H1 (cell line): Measurements from ENCODE around the gene LAP3. TPM values are rescaled to one million over a fixed set of nuclear protein-coding genes. Genes with fewer than 3 reads are reported as not detected.

ENCODE experiments used
- CTCF ChIA-PET: fragments of 300-600 bp; sonication (Branson Sonifier 250); formaldehyde crosslinking; loops from one replicate; lab custom pipeline; 2021; ENCODE audit not compliant: partially characterized antibody; lab: Charles Lee
- POLR2A ChIA-PET: fragments of 300-600 bp; sonication (Branson Sonifier 250); formaldehyde crosslinking; loops from one replicate; lab custom pipeline; 2021; ENCODE audit warnings: inconsistent platforms; ENCODE audit not compliant: partially characterized antibody; lab: Charles Lee
- DNase-seq, 2 experiments: peaks; one replicate each; pipeline versions ENCODE4 v3.0.0 to v3.0.0-alpha.2; 2010 to 2022; ENCODE audit warnings: low spot score in 2 of 2, low read depth in 1 of 2, mixed read lengths in 1 of 2
- FAIRE-seq: peaks from 2 replicates; lab custom pipeline; 2011; peaks lifted over from hg19 to GRCh38; lab: Jason Lieb, UNC
- H2AFZ ChIP-seq: 2 replicates; pipeline ENCODE4 v1.8.1; 2012; ENCODE audit warnings: low read length, inconsistent platforms
- H2AK5ac ChIP-seq: 2 replicates; pipeline ENCODE4 v1.6.1; 2013; ENCODE audit warnings: low read depth, low read length
- H2BK120ac ChIP-seq: replicated peaks from 2 replicates; pipeline ENCODE3; 2013; ENCODE audit warnings: low read depth, low read length, inconsistent platforms
- H2BK12ac ChIP-seq: 2 replicates; pipeline ENCODE4 v1.6.1; 2013; ENCODE audit warnings: low read depth, low read length
- H2BK15ac ChIP-seq: 2 replicates; pipeline ENCODE4 v1.6.1; 2013; ENCODE audit warnings: low read length
- H2BK20ac ChIP-seq: 2 replicates; pipeline ENCODE4 v1.6.1; 2013; ENCODE audit warnings: low read length
- H2BK5ac ChIP-seq: 2 replicates; pipeline ENCODE4 v1.6.1; 2013; ENCODE audit warnings: low read depth, low read length
- H3K14ac ChIP-seq: 2 replicates; pipeline ENCODE4 v1.6.1; 2013; ENCODE audit warnings: inconsistent platforms; ENCODE audit not compliant: insufficient read length
- H3K18ac ChIP-seq: 2 replicates; pipeline ENCODE4 v1.6.1; 2013; ENCODE audit warnings: low read length; ENCODE audit errors: extremely low read depth
- H3K23ac ChIP-seq: 2 replicates; pipeline ENCODE4 v1.6.1; 2013; ENCODE audit warnings: inconsistent platforms; ENCODE audit not compliant: insufficient read length
- H3K23me2 ChIP-seq: 2 replicates; pipeline ENCODE4 v1.6.1; 2013; ENCODE audit warnings: low read depth, low read length
- H3K27ac ChIP-seq: 2 replicates; pipeline ENCODE4 v1.6.1; 2011; ENCODE audit warnings: low read depth, low read length, inconsistent platforms
- H3K27me3 ChIP-seq, 4 experiments: replicated peaks in 1 of 4; 1 replicate in 1 of 4; 2 replicates in 3 of 4; pipeline versions ENCODE4 v1.6.1 to v1.8.1; 2011 to 2013; ENCODE audit warnings: low read length in 3 of 4, mild to moderate bottlenecking in 3 of 4, inconsistent platforms in 2 of 4, mixed read lengths in 2 of 4, moderate library complexity in 1 of 4; ENCODE audit not compliant: control insufficient read depth in 3 of 4, insufficient read depth in 3 of 4; ENCODE audit errors: extremely low read depth in 1 of 4
- H3K36me3 ChIP-seq, 4 experiments: 2 replicates each; pipeline versions ENCODE4 v1.6.1 to v1.8.1; 2011 to 2013; ENCODE audit warnings: mild to moderate bottlenecking in 4 of 4, low read length in 3 of 4, moderate library complexity in 2 of 4, control low read depth in 1 of 4, inconsistent platforms in 1 of 4; ENCODE audit not compliant: insufficient read depth in 4 of 4, control insufficient read depth in 2 of 4
- H3K4ac ChIP-seq: replicated peaks from 2 replicates; pipeline ENCODE3; 2013; ENCODE audit warnings: low read length, low read depth, mixed read lengths, inconsistent platforms; ENCODE audit not compliant: insufficient read length
- H3K4me1 ChIP-seq, 4 experiments: replicated peaks in 1 of 4; 1 replicate in 1 of 4; 2 replicates in 3 of 4; pipeline versions ENCODE4 v1.6.1 to v1.8.1; 2011 to 2013; ENCODE audit warnings: low read length in 3 of 4, inconsistent platforms in 2 of 4, mixed read lengths in 1 of 4; ENCODE audit not compliant: insufficient read depth in 4 of 4, control insufficient read depth in 3 of 4
- H3K4me2 ChIP-seq, 2 experiments: 2 replicates each; pipeline versions ENCODE4 v1.6.1 to v1.8.1; 2011 to 2013; ENCODE audit warnings: low read depth in 2 of 2, low read length in 2 of 2, control low read depth in 1 of 2, inconsistent platforms in 1 of 2, mild to moderate bottlenecking in 1 of 2; ENCODE audit not compliant: insufficient read depth in 1 of 2
- H3K4me3 ChIP-seq, 4 experiments: fragments of 200-600, 300-600 bp in 1 of 4; sonication (generic), shearing (Covaris generic), sonication (Bioruptor Twin) in 1 of 4; 2 replicates each; pipeline versions ENCODE4 v1.5.1 to v1.8.1; 2011 to 2016; ENCODE audit warnings: low read length in 4 of 4, low read depth in 3 of 4, control low read depth in 2 of 4, inconsistent platforms in 2 of 4, mild to moderate bottlenecking in 2 of 4, mixed read lengths in 1 of 4, moderate library complexity in 1 of 4; ENCODE audit not compliant: insufficient read depth in 2 of 4; ENCODE audit errors: extremely low read depth in 1 of 4
- H3K56ac ChIP-seq: replicated peaks from 2 replicates; pipeline ENCODE3; 2013; ENCODE audit warnings: low read depth, mild to moderate bottlenecking, mixed read lengths, low read length, inconsistent platforms; ENCODE audit not compliant: insufficient read length
- H3K79me1 ChIP-seq: 2 replicates; pipeline ENCODE4 v1.6.1; 2013; ENCODE audit warnings: low read depth, low read length, control low read depth
- H3K79me2 ChIP-seq, 2 experiments: 2 replicates each; pipeline versions ENCODE4 v1.6.1 to v1.8.1; 2012 to 2013; ENCODE audit warnings: low read length in 2 of 2, mild to moderate bottlenecking in 2 of 2, inconsistent platforms in 1 of 2; ENCODE audit not compliant: insufficient read depth in 2 of 2, control insufficient read depth in 1 of 2
- H3K9ac ChIP-seq, 4 experiments: replicated peaks in 1 of 4; 1 replicate in 1 of 4; 2 replicates in 3 of 4; pipeline versions ENCODE4 v1.6.1 to v1.8.1; 2011 to 2013; ENCODE audit warnings: low read depth in 3 of 4, low read length in 3 of 4, control low read depth in 2 of 4, mild to moderate bottlenecking in 2 of 4, moderate library complexity in 2 of 4, inconsistent platforms in 1 of 4; ENCODE audit errors: extremely low read depth in 1 of 4
- H3K9me3 ChIP-seq, 2 experiments: 2 replicates each; pipeline versions ENCODE4 v1.6.1 to v1.8.1; 2012 to 2013; ENCODE audit warnings: mild to moderate bottlenecking in 2 of 2, moderate library complexity in 2 of 2, control low read depth in 1 of 2, inconsistent platforms in 1 of 2, low read depth in 1 of 2, low read length in 1 of 2, mixed read lengths in 1 of 2; ENCODE audit not compliant: insufficient read depth in 2 of 2
- H4K20me1 ChIP-seq, 2 experiments: replicated peaks in 1 of 2; 2 replicates each; pipeline versions ENCODE3 to v1.8.1; 2011 to 2013; ENCODE audit warnings: inconsistent platforms in 2 of 2, low read length in 2 of 2, mild to moderate bottlenecking in 1 of 2; ENCODE audit not compliant: insufficient read depth in 2 of 2, control insufficient read depth in 1 of 2
- H4K5ac ChIP-seq: 2 replicates; pipeline ENCODE4 v1.6.1; 2013; ENCODE audit warnings: low read length, low read depth, mixed read lengths, inconsistent platforms; ENCODE audit not compliant: insufficient read length
- H4K8ac ChIP-seq: 2 replicates; pipeline ENCODE4 v1.8.0; 2013; ENCODE audit warnings: mild to moderate bottlenecking, moderate library complexity, low read length, inconsistent platforms; ENCODE audit not compliant: insufficient read depth; ENCODE audit errors: extremely low read depth
- H4K91ac ChIP-seq: replicated peaks from 2 replicates; pipeline ENCODE3; 2013; ENCODE audit warnings: low read length, mixed read lengths, inconsistent platforms; ENCODE audit not compliant: insufficient read length
- CTCF ChIP-seq, 3 experiments: IDR thresholded peaks; 1 replicate in 2 of 3; 2 replicates in 1 of 3; pipeline versions ENCODE4 v1.5.1 to v1.6.1; 2011; ENCODE audit warnings: low read length in 3 of 3, mild to moderate bottlenecking in 3 of 3, inconsistent platforms in 2 of 3, low read depth in 1 of 3, moderate library complexity in 1 of 3; ENCODE audit not compliant: insufficient read depth in 1 of 3; ENCODE audit errors: control extremely low read depth in 1 of 3
- HDAC6 ChIP-seq: IDR thresholded peaks from one replicate; pipeline ENCODE4 v1.7.1; 2012; ENCODE audit warnings: low read depth, mild to moderate bottlenecking, inconsistent platforms, low read length, moderate library complexity
- RAD21 ChIP-seq, 2 experiments: IDR thresholded peaks in 1 of 2; conservative IDR thresholded peaks in 1 of 2; 2 replicates each; pipeline ENCODE4 v1.6.1; 2011; ENCODE audit warnings: low read depth in 2 of 2, low read length in 2 of 2, improper control_type of control experiment in 1 of 2, inconsistent platforms in 1 of 2, mild to moderate bottlenecking in 1 of 2, moderate library complexity in 1 of 2
- WGBS, 2 experiments: shearing (Covaris generic) in 1 of 2; methylation state at CpG; one replicate each; pipeline versions ENCODE4 v1.1.6 to v1.1.7; 2013 to 2015; ENCODE audit warnings: low lambda C conversion rate in 2 of 2, mixed read lengths in 2 of 2, inconsistent platforms in 1 of 2, low coverage in 1 of 2, missing lambda C conversion rate in 1 of 2; ENCODE audit not compliant: insufficient replicate concordance in 2 of 2, insufficient coverage in 1 of 2, insufficient read length in 1 of 2; ENCODE audit errors: extremely low coverage in 1 of 2, missing lambda C conversion rate in 1 of 2; 5-methylcytosine and 5-hydroxymethylcytosine counted together
- polyA plus RNA-seq, 7 experiments: library from polyadenylated mRNA; depleted of rRNA in 3 of 7; stranded (reverse) in 5 of 7; unstranded in 2 of 7; fragments of >200 nt in 5 of 7; fragments of 200-250 nt in 2 of 7; gene quantifications; 1 replicate in 5 of 7; 2 replicates in 1 of 7; 4 replicates in 1 of 7; pipeline versions ENCODE4 v1.2.1 to v1.2.3, GENCODE V29; 2011 to 2013; ENCODE audit warnings: missing spikeins in 2 of 7, mixed read lengths in 2 of 7
- total RNA-seq: library from RNA; stranded (reverse); fragmentation: NEBNext Ultra II Directional; extraction: Animal tissue kit (Norgen Biotek cat#: 25700); gene quantifications from 2 replicates; pipeline ENCODE4 v1.2.1, GENCODE V29; 2021

The LAP3 gene
- total and polyA plus RNA-seq, 2 of the 8 experiments (the other 6 are each of a cell fraction or from before 2014, with no cell fraction given), result 28.3 to 50.9 TPM

GRCh38 chr4:17562157-17562556, 14.8 kb upstream of the LAP3 start:
- H2BK120ac ChIP-seq, result no peak overlapping the region
- H3K79me1 ChIP-seq, result no peaks in the 10 kb centered on the region
- H4K8ac ChIP-seq, result no peak overlapping the region
- H3K23me2 ChIP-seq, result no peaks in the 10 kb centered on the region
- H3K79me2 ChIP-seq, result no peaks in the 10 kb centered on the region
- ChIA-PET CTCF (interaction anchor here (1.3 to 2.2 kb wide), 6 partner anchors 9 to 75 kb away, joined by 4 to 10 read pairs (median 5); partner anchors contain the start of gene LAP3), POLR2A (interaction anchor here (0.9 kb wide), 2 partner anchors 16 to 71 kb away, joined by 3 read pairs; no protein-coding TSS in a partner anchor)
- no peak overlapping the region for H3K27ac ChIP-seq
- H4K91ac ChIP-seq, result no peak overlapping the region
- DNase-seq (no peak), FAIRE-seq (no peak)
- H3K56ac ChIP-seq, result no peak overlapping the region
- H3K9me3 ChIP-seq, result no peaks in the 10 kb centered on the region
- H4K20me1 ChIP-seq, result no peaks in the 10 kb centered on the region
- H2BK15ac ChIP-seq, result no peak overlapping the region
- no peak overlapping the region for H4K5ac ChIP-seq
- no peak overlapping the region for H3K4ac ChIP-seq
- H3K18ac ChIP-seq, result no peak overlapping the region
- H2BK5ac ChIP-seq, result no peak overlapping the region
- H2BK20ac ChIP-seq, result no peak overlapping the region
- H3K4me2 ChIP-seq, result no peak overlapping the region
- H3K14ac ChIP-seq, result no peak overlapping the region
- TF ChIP-seq HDAC6 (no peak), CTCF (IDR thresholded peaks at IDR 0.05; ENCODE audit: control extremely low read depth in 1 of 3, insufficient read depth in 1 of 3, low read depth in 1 of 3, low read length in 3 of 3) (peak; percentile 9 to 41 (median 37); a peak in 3 of 4 replicates), RAD21 (IDR thresholded peaks at IDR 0.05 in 1 of 2, conservative IDR thresholded peaks at IDR 0.05 in 1 of 2; ENCODE audit: low read depth in 2 of 2, low read length in 2 of 2) (peak; percentile 28 to 45)
- H2BK12ac ChIP-seq, result no peak overlapping the region
- H3K4me1 ChIP-seq, result no peaks in the 10 kb centered on the region
- 79% methylated on average over 1 of the region's 1 CpG; no CpG with 5 or more reads in 1 of the 2 experiments for WGBS, 2 experiments
- H3K23ac ChIP-seq, result no peak overlapping the region
- H2AK5ac ChIP-seq, result no peak overlapping the region
- H3K36me3 ChIP-seq, result no peaks in the 10 kb centered on the region
- H3K4me3 ChIP-seq, result no peak overlapping the region
- no peak overlapping the region for H2AFZ ChIP-seq
- no peak overlapping the region for H3K9ac ChIP-seq
- H3K27me3 ChIP-seq, result no peaks in the 10 kb centered on the region
